Astrocyte (in vitro differentiated cells and primary cell): ENCODE measurements around the gene HOMEZ.

Experiments used
- EZH2 ChIP-seq: IDR thresholded peaks from 2 replicates; pipeline ENCODE4 v1.6.1; 2012; ENCODE audit warnings: mild to moderate bottlenecking, low read length, inconsistent platforms; ENCODE audit not compliant: insufficient read depth
- TF ChIP-seq, protein P1 (sequence below): IDR thresholded peaks from 2 replicates; pipeline ENCODE4 v1.5.1; 2011; ENCODE audit warnings: low read depth, mild to moderate bottlenecking, inconsistent platforms, low read length, moderate library complexity; ENCODE audit not compliant: insufficient read depth

DNA sequence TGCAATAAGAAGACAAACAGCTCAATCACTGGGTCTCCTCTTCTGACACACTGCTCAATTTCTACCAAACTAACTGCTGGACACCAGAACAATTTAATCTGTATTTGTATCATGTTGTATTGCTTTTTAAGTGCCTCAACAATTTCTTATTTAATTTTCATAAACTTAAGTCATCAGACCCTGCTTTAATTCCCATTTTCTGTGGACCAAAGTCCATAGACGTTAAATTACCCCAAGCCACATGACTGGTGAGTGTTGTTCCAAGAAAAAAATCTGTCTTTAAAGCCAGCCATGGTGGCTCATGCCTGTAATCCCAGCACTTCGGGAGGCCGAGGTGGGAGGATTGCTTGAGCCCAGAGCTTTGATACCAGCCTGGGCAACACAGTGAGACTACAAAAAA lies 8.7 kb downstream of the HOMEZ start:
- TF ChIP-seq, protein P1, sequence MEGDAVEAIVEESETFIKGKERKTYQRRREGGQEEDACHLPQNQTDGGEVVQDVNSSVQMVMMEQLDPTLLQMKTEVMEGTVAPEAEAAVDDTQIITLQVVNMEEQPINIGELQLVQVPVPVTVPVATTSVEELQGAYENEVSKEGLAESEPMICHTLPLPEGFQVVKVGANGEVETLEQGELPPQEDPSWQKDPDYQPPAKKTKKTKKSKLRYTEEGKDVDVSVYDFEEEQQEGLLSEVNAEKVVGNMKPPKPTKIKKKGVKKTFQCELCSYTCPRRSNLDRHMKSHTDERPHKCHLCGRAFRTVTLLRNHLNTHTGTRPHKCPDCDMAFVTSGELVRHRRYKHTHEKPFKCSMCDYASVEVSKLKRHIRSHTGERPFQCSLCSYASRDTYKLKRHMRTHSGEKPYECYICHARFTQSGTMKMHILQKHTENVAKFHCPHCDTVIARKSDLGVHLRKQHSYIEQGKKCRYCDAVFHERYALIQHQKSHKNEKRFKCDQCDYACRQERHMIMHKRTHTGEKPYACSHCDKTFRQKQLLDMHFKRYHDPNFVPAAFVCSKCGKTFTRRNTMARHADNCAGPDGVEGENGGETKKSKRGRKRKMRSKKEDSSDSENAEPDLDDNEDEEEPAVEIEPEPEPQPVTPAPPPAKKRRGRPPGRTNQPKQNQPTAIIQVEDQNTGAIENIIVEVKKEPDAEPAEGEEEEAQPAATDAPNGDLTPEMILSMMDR: no peak
- TF ChIP-seq EZH2: no peak
